GM18520 (cell line): ENCODE measurements around the gene POMGNT1.

Experiments
- ATAC-seq: cut with Tn5 transposase; IDR thresholded peaks from one replicate; pipeline ENCODE4 v1.9.1; 2021; ENCODE audit not compliant: unreplicated experiment

The POMGNT1 gene

GRCh38 chr1:46211051-46211450 lies 12.8 kb upstream of the POMGNT1 start:
- no peak for ATAC-seq

- no peak for ATAC-seq
These were observed 12.3 kb upstream of the POMGNT1 start for GRCh38 chr1:46210561-46210960.

- no peak for ATAC-seq
These were observed 8.2 kb upstream of the POMGNT1 start for GRCh38 chr1:46206399-46206798.

GRCh38 chr1:46205791-46206190 lies 7.6 kb upstream of the POMGNT1 start:
- no peak for ATAC-seq

- no peak for ATAC-seq
These were observed 6.9 kb upstream of the POMGNT1 start for GRCh38 chr1:46205141-46205540.

GRCh38 chr1:46204406-46204742 lies 6.1 kb upstream of the POMGNT1 start:
- no peak for ATAC-seq

GRCh38 chr1:46203738-46204405 lies 5.6 kb upstream of the POMGNT1 start:
- ATAC-seq, result no peak

- ATAC-seq, result no peak
These were observed 1.1 kb upstream of the POMGNT1 start for GRCh38 chr1:46199233-46199749.

- no peak for ATAC-seq
These were observed 672 bp downstream of the POMGNT1 start for GRCh38 chr1:46197560-46197963.

GRCh38 chr1:46196609-46197008 lies 1.6 kb downstream of the POMGNT1 start:
- ATAC-seq, result no peak

- ATAC-seq, result no peak
These were observed 3.5 kb downstream of the POMGNT1 start for GRCh38 chr1:46194641-46195193.

GRCh38 chr1:46193984-46194570 lies 4.2 kb downstream of the POMGNT1 start:
- ATAC-seq, result no peak

GRCh38 chr1:46193285-46193684 lies 4.9 kb downstream of the POMGNT1 start:
- ATAC-seq, result no peak

GRCh38 chr1:46192171-46192570 lies 6.1 kb downstream of the POMGNT1 start:
- ATAC-seq, result no peak

- no peak for ATAC-seq
These were observed 7.1 kb downstream of the POMGNT1 start for GRCh38 chr1:46191033-46191701.

GRCh38 chr1:46190539-46190938 lies 7.7 kb downstream of the POMGNT1 start:
- ATAC-seq, result no peak

- ATAC-seq, result no peak
These were observed 9.8 kb downstream of the POMGNT1 start for GRCh38 chr1:46188295-46189030.

- no peak for ATAC-seq
These were observed 10.9 kb downstream of the POMGNT1 start for GRCh38 chr1:46187106-46187869.

GRCh38 chr1:46186076-46186475 lies 12.2 kb downstream of the POMGNT1 start:
- no peak for ATAC-seq

- no peak for ATAC-seq
These were observed 13.1 kb downstream of the POMGNT1 start for GRCh38 chr1:46184920-46185658.
